Left lobe of liver (tissue), 2 donors: ENCODE measurements around the gene IL31. TPM values are rescaled to one million over a fixed set of nuclear protein-coding genes. Genes with fewer than 3 reads are reported as not detected.
"Not testable (repeated sequence)": the region's sequence is repeated elsewhere in the genome, so short reads cannot be mapped to it uniquely, and the experiment has no call there.

Source experiments
- ATAC-seq: fragments of 200-7000 bp; cut with Tn5 transposase; one replicate; pipeline ENCODE4 v1.9.1; 2020; ENCODE audit warnings: mild to moderate bottlenecking, moderate library complexity
- DNase-seq: peaks from one replicate; pipeline ENCODE4 v3.0.0-alpha.2; 2020; ENCODE audit warnings: low spot score
- total RNA-seq: library from RNA; stranded (reverse); gene quantifications from one replicate; pipeline ENCODE4 v1.2.1, GENCODE V29; 2021
- donor health status: DM: no; HTN: no; CAD: no; lungs with moderate emphysema.
- donor health status: DM: no; HTN: yes; CAD: no.

Gene IL31
- total RNA-seq, 1 donor from 2014 or later: not detected

GRCh38 chr12:122194804-122195203, 20.8 kb upstream of the IL31 start:
- ATAC-seq: no peak
- no peak for DNase-seq

GRCh38 chr12:122192441-122192840, 18.4 kb upstream of the IL31 start:
- ATAC-seq: no peak
- DNase-seq: no peak

GRCh38 chr12:122190842-122191668, 17.0 kb upstream of the IL31 start:
- ATAC-seq (peak; percentile 99), DNase-seq (peak; percentile 79)

DNA sequence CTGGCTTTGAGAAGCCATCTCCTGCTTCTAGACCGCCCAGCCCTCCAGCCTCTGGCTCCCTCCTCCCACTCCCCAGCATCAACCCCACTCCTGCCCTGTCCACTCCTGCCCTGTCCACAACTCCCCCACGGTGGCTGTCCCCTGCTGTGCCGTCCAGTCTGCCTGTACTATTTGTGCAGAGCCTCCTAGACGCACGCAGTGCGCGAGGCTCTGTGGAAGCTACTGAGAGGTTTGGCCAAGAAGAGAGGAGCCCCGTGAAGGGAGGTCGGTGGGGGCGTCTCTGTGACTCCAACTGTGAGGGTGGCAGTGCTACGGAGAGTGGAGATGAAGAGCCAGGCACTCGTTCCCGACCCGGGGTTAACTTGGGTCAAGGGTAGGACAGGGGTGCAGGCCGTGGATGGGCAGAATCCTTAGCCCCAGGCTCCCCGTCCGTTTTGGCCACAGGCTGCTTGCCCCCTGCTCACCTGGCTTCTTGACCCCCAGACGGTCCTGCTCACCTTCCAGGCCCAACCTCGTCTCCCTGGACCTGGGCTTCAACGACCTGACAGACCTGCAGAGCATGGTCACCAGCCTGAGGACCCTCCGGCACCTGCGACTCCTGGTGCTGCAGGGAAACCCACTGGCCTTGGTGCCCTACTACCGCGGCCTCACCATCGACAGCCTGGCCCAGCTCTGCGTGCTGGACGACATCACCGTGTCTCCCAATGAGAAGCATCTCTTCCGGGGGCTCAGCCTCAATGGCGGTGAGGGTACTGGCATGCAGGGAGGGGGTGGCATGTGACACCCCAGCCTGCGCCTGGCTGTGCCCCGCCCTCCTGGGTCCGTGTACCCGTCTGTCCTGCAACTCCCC, 15.8 kb upstream of the IL31 start:
- DNase-seq: peak; percentile 44
- no peak for ATAC-seq

DNA sequence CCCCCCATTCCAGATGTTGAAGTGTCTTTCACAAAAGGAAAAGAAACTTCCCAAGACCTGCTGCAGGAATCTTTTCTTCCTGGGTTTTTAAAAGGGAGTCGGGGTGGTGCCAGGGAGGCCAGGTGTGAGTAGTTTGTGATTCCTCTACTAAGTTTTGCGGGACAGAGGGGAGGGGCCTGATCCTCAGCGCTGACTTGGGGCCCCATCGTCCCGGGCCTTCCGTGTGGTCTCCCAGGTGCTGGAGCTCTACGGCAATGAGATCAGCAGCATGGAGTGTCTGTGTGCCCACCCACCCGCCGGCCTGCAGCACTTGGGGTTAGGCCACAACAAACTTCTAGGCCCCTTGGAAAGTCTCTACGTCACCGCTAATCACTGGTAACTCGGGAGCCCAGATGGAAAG, 13.4 kb upstream of the IL31 start:
- no peak for ATAC-seq
- no peak for DNase-seq

GRCh38 chr12:122185494-122186082, 11.6 kb upstream of the IL31 start:
- DNase-seq (peak; percentile 50), ATAC-seq (peak; percentile 83)

- DNase-seq: no peak
- no peak for ATAC-seq
Measured at GRCh38 chr12:122185079-122185478, 11.1 kb upstream of the IL31 start.

DNA sequence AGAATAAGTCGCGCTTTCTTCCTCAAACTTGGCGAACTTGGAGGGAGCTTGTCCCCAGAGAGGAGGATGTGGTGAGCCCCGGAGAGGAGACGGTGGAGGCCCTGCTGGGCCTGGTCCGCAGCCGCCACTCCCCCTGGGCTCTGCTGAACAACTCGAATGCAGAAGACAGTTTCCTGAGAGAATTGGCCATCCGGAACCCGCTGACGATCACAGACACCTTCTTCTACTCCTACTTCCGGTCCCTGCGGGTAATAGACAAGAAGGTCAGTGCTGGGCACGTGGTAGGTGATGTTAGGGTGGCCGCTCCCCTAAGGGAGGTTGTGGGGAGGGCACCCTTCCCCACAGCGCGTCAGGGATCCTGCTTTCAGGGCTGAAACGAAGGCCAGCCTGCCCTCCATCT, 10.5 kb upstream of the IL31 start:
- ATAC-seq (no peak), DNase-seq (no peak)

- ATAC-seq: no peak
Measured at GRCh38 chr12:122183588-122183940, 9.5 kb upstream of the IL31 start.

DNA sequence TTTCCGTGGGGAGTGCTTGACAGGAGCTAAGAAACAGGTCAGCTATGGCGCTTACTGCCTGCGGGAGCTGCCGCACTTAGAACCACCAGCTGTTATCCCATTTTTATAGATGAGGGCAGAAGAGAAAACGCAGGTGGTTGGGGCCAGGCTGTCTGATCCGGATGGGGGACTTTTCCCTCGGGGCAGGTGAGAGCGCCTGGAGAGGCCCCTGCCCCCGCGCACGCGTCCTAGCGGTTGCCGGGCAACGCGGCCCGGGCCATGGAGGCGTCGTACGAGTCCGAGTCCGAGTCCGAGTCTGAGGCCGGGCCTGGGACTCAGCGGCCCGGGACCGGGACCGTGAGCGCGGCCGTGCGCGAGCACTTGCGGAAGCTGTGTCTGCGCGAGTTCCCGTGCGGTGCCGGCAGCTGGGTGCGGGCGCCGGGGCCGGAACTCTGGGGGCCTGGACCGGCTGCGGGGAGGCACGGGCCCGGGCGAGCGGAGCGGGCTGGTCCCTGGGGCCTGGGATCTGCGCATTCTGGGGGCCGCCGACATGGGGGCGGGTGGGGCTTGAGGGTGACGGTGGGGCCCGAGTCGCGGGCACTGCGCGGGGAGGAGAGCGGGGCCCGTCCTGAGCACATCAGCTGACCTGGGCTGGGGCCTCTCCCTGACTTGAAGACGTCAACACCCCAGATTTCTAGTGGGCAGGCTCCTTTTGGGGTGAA, 9.0 kb upstream of the IL31 start, which contains the start of gene LRRC43:
Gene LRRC43, plus strand, starts transcription at position 237 of the 701 bp plus-strand sequence. Its CDS starts 22 bp downstream, at position 259.
- ATAC-seq: peak; percentile 72
- DNase-seq: peak; percentile 54

More at GRCh38 chr12:122183588-122183940, 9.5 kb upstream of the IL31 start:
- no peak for DNase-seq

GRCh38 chr12:122176473-122176872, 2.5 kb upstream of the IL31 start:
- DNase-seq, ATAC-seq: not testable (repeated sequence)

GRCh38 chr12:122172262-122172939, 1.6 kb downstream of the IL31 start:
- DNase-seq (no peak), ATAC-seq (peak; percentile 59)

DNA sequence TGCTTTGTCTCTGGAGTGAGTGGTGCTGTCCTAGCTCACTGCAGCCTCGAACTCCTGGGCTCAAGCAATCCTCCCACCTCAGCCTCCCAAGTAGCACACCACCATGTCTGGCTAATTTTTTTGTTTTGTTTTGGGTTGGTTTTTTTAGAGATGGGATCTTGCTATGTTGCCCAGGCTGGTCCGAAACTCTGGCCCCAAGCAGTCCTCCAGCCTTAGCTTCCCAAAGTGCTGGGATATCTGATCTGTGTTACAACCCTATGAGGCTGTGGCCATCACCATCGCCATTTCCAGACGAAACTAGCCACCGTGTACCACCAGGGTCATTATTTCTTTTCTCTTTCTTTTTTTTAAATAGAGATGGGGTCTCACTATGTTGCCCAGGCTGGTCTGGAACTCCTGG, 2.6 kb downstream of the IL31 start:
- no peak for ATAC-seq
- DNase-seq: no peak

- DNase-seq (no peak), ATAC-seq (no peak)
Measured at GRCh38 chr12:122168492-122168891, 5.5 kb downstream of the IL31 start.

DNA sequence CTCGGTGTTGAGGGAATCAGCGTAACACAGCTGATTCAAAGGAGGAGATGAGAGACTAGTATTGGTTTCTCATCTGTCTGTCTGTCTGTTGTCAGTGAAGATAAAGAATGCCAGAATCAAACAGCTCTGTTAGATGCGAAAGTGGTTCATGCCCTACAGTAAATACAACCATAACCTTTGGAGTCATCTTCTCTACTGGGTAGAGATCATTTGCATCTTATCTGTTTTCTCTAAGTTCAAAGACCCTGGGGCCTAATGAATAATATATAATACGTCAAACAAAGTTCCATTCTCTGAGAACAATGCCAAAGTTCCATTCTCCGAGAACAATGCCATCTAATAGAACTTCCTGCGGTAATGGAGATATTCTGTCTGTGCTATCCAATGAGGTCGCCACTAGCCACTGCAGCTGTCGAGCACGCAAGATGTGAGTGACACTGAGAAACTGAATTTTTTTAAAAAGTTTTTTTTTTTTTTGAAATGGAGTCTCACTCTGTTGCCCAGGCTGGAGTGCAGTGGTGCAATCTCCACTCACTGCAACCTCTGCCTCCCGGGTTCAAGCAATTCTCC, 6.6 kb downstream of the IL31 start:
- ATAC-seq: peak; percentile 40
- DNase-seq: no peak

DNA sequence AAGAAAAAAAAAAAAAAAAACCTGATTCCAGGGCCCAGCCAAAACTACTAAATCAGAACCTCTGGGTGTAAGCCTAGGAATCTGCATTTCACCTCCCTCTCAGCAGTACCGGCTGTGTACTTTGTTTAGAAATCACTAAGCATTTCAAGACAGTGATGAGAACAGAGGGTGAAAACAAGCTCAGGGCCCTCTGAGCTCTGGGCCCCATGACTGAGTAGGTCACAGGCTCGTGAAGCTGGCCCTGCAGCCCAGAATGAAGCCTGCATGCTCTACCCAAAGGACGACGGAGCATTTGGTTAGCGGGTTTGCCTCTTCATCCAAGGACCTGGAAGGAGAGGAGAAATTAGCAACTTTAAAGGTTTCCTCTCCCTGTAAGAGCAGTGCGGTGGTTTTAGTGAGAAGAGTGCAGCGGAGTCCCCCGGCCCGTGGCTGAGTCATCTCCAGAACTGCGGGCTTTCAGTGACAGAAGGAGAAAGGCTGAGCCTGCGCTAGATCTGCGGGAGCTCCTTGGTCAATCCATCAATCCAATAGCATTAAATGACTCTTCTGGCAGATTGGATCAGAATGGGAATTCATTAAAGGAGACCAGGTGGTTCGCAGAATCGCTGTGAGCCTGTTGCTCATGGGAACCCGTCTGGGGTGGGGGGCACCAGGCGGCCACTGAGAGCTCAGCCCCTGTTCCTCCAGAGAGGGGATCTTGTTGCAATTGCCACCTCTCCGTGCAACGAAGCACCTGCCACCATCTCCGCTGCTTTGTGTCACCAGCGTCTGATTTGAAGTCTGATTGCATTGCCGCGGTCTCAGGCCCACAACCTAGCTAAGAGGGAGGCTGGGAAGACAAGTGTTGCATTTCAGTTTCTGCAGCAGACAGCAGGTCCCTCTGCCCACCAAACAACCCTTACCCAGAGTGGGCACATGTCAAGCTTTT, 7.3 kb downstream of the IL31 start:
- no peak for ATAC-seq
- DNase-seq: no peak

DNA sequence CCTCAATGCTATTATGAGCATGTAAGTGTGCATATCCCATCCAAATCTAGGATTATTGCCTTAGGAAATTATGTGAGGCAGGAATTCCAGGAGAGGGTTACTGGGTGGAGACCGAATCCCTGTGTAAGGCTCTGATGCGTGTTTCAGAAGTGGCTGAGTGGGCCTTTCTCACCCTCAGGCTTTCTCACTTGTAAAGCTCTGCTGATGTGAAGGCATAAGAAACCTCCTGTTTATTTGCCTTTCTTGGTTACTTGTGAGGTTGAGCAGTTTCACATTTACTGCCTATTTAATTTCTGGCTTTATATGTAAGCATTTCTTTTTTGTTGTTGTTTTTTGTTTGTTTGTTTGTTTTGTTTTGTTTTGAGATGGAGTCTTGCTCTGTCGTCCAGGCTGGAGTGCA, 11.0 kb downstream of the IL31 start:
- no peak for ATAC-seq

DNA sequence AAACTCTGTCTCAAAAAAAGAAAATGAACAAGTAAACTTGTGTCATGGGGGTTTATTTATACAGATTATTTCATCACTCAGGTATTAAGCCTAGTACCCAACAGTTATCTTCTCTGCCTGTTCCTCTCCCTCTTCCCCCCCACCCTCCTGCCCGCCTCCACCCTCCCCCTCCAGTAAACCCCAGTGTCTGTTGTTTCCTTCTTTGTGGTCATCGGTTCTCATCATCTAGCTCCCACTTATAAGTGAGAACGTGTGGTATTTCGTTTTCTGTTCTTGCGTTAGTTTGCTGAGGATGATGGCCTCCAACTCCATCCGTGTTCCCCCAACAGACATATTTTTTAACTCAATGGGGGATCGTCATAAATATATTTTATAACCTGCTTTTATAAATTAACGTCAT, 12.3 kb downstream of the IL31 start:
- DNase-seq (no peak), ATAC-seq (no peak)

More for the DNA sequence above, 11.0 kb downstream of the IL31 start:
- no peak for DNase-seq

DNA sequence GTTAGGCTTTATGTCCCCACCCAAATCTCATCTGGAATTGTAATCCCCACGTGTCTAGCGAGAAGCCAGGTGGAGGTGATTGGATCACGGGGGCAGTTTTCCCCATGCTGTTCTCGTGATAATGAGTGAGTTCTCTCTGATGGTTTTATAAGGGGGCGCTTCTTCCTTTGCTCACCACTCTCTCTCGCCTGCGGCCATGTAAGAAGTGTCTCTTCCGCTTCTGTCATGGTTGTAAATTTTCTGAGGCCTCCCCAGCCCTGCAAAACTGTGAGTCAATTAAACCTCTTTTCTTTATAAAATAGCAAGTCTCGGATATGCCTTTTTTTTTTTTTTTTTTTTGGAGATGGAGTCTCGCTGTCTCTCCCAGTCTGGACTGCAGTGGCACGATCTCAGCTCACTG, 13.3 kb downstream of the IL31 start:
- DNase-seq (no peak), ATAC-seq (no peak)
